DMS153 (cell line): ENCODE results near the gene SNRPN.
A peak's percentile ranks its signal among the peaks of the same experiment; 100 is the strongest.
"Not testable (repeated sequence)": the region's sequence is repeated elsewhere in the genome, so short reads cannot be mapped to it uniquely, and the experiment has no call there.

Experiments used
- DNase-seq: peaks from one replicate; lab custom pipeline; 2025; lab: John Stamatoyannopoulos, UW

SNRPN gene

DNA sequence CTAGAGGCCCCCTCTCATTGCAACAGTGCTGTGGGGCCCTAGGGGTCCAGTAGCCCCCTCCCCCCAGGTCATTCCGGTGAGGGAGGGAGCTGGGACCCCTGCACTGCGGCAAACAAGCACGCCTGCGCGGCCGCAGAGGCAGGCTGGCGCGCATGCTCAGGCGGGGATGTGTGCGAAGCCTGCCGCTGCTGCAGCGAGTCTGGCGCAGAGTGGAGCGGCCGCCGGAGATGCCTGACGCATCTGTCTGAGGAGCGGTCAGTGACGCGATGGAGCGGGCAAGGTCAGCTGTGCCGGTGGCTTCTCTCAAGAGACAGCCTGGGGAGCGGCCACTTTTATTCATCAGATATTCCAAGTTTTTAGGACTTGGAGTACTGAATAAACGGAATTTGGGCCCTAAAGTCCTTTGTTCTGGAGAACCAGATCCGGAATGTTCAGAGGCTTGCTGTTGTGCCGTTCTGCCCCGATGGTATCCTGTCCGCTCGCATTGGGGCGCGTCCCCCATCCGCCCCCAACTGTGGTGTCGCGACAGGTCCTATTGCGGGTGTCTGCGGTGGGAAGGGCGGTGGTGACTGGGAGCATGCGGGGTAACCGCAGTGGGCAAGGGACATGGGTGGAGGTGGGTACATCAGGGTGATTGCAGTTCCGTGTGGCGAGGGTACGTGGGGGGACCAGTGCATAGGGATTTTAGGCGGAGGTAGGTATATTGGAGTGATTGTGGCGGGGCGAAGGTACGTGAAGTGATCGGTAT, at the start of gene SNRPN, which contains the start of gene SNURF:
Gene SNRPN, plus strand, starts transcription at position 205 of the 748 bp plus-strand sequence. CDS start 19,467 bp downstream, outside the sequence.
Gene SNURF, plus strand, starts transcription at position 205 of the 748 bp plus-strand sequence. Its CDS starts 62 bp downstream, at position 267.
- DNase-seq, result peak; percentile 24

DNA sequence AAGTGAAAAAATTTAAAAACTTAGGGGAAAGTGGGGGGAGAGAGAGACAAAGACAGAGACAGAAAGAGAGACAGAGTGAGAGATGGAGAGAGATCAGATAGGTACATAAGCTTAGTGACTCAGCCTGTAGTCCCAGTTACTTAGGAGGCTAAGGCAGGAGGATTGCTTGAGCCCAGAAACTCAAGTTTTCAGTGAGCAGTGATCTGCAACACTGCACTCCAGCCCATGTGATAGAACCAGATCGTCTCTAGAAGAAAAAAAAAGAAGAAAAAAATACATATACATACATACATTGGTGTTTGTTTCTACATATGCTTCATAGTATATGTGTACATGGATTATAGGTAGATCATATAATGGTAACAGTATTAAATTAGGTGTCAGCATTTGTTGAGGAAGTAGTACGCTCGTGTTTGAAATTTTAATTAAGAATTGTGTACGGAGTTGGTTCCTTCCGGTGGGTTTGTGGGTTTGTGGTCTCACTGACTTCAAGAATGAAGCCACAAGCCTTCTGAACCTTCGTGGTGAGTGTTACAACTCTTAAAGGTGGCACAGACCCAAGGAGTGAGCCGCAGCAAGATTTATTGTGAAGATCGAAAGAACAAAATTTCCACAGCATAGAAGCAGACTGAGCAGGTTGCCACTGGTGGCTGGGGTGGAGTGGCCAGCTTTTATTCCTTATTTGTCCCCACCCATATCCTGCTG, 38.3 kb upstream of the SNRPN start:
- no peak for DNase-seq

DNA sequence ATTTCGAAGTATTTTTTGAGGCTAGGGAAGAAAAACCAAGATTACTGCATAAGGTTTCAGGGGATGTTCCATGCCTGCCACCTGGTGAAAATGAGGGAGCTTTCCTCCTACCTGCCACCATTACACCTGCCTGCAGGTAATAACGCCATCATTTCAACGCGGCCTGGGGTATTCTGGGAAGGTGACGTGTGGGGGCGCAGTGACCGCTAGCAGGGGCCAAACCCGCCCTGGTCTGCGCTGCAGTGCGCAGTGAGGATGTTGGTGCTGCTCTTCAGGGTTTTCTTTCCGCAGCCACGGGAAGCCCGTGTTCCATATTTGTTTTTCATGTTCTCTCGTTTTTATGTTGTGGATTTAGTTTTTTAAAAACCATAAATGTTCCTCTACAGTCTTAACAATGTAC, 37.4 kb upstream of the SNRPN start:
- DNase-seq, result no peak

GRCh38 chr15:24919446-24919845, 35.3 kb upstream of the SNRPN start:
- no peak for DNase-seq

DNA sequence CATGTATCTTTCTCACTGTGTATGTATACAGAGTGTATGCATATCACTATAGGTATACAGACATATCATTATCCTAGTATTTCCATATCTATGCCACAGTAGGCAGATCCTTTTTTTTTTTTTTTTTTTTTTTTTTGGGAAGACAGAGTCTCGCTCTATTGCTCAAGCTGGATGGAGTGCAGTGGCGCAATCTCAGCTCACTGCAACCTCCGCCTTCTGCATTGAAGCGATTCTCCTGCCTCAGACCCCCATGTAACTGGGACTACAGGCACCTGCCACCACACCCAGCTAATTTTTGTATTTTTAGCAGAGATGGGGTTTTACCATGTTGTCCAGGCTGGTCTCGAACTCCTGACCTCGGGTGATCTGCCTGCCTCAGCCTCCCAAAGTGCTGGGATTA, 32.0 kb upstream of the SNRPN start:
- not testable (repeated sequence) for DNase-seq

DNA sequence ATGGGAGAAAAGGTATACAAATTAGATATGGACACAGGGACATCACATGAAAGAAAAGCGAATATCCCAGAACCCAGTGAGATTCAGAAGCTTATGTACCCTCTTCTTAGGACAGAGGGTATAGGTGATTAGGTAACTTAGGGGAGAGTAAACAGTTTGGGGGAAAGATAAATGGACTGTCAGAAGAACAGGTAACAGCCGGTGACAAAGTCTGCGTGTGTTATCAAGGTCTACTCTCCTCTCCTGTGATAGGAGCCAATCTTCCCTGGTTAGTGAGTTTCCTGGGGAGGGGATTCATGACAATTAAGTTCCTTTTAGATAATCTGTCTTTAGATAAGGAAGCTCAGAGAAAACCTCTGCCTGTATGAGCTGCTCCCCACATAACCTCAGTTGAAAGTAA, 30.6 kb upstream of the SNRPN start:
- DNase-seq, result no peak

GRCh38 chr15:24924621-24925020, 30.2 kb upstream of the SNRPN start:
- no peak for DNase-seq

DNA sequence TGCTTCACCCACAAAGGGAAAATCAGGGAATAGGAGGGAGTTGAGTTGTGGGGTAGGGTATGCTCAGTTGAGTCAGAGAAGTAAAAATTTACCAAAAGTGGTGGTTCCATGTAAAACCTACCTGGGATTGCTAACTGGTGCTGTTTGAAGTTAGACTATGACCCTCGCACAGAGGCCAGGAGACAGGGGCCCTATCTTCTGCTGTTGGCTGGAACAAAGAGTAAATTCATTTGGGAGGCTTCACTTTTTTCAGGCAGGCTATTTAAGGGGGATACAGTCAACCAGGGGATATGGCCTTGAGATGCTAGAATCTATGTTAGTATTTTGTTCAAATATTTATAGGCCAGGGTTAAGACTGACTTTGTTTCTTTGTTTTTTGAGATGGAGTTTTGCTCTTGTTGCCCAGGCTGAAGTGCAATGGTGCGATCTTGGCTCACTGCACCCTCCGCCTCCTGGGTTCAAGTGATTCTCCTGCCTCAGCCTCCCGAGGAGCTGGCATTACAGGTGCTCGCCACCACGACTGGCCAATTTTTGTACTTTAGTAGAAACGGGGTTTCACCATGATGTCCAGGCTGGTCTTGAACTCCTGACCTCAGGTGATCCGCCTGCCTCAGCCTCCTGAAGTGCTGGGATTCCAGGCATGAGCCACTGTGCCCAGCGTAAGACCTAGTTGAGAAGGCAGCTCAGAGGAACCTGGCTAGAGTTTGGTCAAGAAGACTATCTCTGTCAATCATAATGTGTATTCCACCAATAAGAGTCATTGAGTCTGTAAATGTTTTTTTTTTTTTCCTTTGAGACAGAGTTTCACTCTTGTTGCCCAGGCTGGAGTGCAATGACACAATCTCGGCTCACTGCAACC, 22.7 kb upstream of the SNRPN start:
- DNase-seq, result not testable (repeated sequence)

GRCh38 chr15:24933716-24934115, 21.1 kb upstream of the SNRPN start:
- DNase-seq, result no peak

GRCh38 chr15:24938224-24938623, 16.6 kb upstream of the SNRPN start:
- not testable (repeated sequence) for DNase-seq

DNA sequence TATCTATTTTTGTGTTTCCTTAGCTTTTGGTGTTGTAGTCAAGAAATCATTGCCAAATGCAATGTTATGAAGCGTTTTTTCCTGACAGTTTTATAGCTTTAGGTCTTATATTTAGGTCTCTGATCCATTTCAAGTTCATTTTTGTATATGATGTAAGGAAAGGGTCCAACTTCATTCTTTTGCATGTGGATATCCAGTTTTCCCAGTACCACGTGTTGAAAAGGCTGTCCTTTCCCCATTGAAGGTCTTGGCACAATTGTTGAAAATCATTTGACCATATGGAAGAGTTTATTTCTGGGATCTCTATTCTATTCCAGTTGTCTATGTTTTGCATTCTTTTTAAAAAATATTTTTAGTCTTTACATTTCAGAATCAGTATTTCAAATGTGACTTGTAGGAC, 14.6 kb upstream of the SNRPN start:
- no peak for DNase-seq

DNA sequence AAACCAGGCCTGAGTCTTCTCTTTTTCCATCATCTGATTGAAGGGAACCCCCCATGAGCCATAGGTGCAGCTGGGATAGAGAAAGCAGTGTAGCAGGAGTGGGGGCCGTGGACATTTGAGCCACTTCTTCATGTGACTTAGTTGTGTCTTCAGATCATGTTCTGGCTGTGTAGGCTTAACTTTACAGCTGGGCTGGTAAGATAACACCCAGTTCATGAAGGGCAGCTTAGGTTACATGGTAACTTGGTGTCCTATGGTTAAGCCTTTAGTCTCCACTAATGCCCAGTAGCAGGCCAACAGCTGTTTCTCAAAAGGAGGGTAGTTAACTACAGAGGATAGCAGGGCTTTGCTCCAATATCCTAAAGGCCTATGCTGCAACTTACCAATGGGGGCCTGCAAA, 11.4 kb upstream of the SNRPN start:
- no peak for DNase-seq

DNA sequence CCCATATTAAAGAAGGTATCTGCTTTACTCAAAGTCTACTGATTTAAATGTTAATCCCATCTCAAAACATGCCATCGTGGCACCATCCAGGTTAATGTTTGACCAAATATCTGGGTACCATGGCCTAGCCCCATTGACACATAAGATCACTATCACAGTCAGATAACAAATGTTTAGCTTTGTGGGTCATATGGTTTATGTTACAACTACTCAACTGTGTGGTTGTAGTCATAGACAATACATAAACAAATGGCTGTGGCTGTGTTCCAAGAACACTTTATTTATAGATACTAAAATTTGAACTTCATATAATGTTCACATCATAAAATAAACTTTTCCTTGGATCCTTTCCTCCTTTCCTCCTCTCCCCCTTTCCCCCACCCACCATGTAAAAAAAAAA, 9.8 kb upstream of the SNRPN start:
- DNase-seq, result no peak

DNA sequence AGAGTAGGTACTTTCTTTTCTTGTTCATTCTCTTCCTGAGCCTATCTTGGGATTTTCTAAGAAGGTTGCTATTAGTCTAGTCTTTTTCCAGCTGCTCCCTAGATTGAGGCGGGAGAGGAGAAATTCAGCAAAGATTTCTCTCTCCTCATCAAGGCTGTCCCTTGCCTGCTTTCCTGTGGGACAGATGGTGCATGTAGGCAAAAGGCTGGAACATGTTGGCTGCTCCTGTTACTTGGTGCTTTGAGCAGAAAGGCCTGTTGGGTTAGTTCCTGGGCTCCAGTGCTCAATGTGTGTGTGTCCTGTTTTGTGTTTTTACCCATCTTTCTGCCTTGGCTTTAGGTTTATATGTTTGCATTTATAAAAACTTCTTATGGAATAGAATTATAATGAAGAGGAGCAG, 9.1 kb upstream of the SNRPN start:
- no peak for DNase-seq

GRCh38 chr15:24948495-24948894, 6.3 kb upstream of the SNRPN start:
- DNase-seq, result no peak

DNA sequence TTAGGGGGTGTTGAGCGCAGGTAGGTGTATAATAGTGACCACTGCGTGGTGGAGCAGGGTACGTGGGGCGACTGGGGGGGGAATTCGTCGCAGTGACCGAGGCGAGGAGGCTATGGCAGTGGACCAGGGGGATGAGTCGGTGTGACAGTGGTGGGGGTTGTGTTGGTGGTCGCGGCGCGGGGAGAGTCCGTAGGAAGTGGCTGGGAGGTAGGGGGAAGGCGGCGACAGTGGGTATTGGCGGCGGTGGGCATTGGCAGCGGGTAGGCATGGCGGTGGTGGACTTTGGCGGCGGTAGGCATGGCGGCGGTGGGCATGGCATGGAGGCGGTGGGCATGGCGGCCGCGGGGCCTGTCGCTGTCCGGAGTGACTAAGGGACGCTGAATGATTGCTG, 739 bp downstream of the SNRPN start:
- no peak for DNase-seq

GRCh38 chr15:24956111-24956838, 1.5 kb downstream of the SNRPN start:
- DNase-seq, result peak; percentile 61

DNA sequence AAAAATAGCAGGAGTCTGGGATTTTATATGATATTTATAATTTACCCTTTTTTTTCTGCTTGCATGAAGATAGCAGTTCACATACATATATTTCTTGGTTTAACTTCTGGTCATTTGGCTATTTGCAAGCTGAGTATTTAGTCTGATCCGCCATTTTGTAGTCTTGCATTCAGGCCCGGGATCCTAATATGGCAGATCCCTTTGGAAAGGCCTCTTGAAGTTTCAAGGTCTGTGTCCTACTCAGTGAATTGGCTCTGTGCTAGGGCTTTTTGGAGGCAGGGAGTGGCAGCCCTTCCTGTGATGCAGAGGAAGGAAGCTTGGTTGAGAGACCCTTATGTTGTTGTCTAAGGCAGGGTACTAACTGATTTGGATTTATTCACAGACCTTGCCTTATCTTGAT, 2.9 kb downstream of the SNRPN start:
- no peak for DNase-seq

- no peak for DNase-seq
These were observed 7.2 kb downstream of the SNRPN start for GRCh38 chr15:24961967-24962366.

GRCh38 chr15:24962880-24963279, 8.1 kb downstream of the SNRPN start:
- no peak for DNase-seq

DNA sequence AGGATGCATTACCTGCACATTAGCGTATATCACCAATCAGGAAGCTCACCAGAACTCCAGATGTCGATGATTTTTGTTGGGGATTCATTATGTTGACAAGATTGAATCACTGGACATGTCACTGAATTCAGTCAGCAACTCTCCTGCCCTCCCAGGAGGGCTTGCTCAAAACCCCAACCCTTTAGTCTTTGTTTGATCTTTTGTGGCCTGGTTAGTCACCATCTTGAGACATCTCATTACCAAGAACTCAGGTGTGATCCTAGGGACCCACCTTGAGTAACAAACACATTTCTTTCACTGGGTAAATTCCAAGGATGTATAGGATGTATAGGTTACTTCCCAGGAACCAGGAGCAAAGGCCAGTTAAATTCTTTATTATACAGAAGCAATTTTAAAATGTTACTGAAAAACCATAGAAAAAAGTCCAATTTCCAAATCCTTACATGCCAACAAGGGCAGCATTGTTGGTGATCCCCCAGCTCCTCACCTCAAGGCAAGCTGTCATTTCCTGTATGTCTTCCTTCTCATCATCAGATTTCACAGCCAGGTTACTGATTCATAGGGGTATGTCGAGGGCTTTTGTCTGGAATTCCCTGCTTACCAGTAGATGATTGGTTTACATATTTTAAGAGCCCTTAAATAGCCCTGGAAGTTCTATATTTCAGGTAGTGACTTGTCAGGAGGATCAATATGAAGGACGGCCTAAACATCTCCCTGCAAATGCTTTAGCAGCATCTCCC, 11.7 kb downstream of the SNRPN start:
- no peak for DNase-seq
